COR-L47 (cell line): ENCODE measurements around the gene AMACR.

Experiments used
- DNase-seq: peaks from one replicate; lab custom pipeline; 2025; lab: John Stamatoyannopoulos, UW

The AMACR gene

DNA sequence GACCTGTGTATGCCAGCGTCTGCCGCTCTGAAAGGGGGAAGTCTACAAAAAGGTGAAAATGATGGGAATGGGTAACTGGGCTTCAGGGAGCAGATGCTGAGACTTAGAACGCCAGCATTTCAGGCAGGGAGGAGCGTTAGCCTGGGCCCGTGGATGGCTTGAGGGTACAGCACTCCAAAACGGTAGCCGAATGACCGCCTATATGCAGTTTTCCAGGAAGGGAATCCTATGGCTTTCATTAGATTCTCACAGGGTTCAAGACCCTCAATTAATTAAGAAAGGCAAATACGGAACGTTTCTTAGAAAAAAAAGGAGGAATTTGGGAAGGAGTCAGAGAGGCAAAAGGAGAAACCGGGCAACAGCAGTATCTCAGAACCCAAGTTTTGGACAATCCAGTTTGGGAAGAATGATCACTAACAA lies 639 bp downstream of the AMACR start:
- no peak for DNase-seq

DNA sequence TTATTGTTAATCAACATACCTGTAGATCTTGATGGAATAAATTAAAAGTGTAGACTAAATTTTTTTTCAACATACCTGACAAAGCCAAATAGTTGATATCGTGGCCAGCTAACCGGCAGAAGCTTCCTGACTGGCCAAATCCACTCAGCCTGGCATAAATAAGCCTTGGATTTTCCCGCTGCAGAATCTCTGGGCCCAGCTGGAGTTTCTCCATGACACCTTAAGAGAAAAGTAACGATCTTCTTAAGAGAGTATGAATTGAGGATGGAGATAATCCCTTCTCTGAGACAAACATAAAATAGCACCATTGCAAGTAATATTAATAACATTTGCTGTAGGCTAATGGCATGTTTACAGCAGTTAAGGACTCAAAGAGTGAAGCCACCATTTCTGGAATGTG lies 2.2 kb downstream of the AMACR start:
- DNase-seq: no peak

DNA sequence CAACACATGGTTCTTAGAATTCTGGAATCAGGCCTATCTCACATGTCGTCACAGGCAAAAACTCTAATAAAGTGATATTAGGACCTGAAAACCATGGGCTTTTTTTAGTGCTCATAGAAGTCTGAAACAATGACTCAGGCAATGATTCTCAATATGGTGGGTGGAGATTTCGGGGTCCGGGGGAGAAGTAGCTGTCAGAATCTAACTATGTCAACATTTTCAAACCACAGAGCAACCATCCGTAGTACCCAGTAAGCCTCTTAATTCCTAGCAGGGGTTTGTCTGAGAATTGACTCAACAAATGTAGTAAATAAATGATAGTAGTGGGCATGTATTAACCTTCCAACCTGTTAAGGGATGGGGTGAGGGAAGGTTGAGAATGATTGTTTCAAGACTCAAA lies 2.6 kb downstream of the AMACR start:
- no peak for DNase-seq

DNA sequence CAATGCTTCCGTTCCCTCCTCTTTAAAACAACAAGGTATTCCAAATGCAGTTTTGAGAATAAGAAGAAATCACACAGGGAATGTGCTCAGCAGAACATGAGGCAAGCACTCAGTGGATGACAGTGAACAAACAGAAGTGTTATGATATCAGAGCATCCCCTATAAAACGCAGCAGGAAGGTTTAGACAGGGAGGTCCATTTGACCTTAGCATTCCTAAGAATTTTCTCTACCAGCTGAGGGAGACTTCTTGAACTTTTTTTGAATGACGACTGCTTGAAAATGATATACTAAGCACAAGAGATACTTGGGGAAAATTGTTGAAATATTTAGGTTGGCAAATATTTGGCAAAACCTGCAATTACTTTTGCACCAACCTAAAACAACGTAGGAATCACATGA lies 3.9 kb downstream of the AMACR start:
- DNase-seq: no peak

DNA sequence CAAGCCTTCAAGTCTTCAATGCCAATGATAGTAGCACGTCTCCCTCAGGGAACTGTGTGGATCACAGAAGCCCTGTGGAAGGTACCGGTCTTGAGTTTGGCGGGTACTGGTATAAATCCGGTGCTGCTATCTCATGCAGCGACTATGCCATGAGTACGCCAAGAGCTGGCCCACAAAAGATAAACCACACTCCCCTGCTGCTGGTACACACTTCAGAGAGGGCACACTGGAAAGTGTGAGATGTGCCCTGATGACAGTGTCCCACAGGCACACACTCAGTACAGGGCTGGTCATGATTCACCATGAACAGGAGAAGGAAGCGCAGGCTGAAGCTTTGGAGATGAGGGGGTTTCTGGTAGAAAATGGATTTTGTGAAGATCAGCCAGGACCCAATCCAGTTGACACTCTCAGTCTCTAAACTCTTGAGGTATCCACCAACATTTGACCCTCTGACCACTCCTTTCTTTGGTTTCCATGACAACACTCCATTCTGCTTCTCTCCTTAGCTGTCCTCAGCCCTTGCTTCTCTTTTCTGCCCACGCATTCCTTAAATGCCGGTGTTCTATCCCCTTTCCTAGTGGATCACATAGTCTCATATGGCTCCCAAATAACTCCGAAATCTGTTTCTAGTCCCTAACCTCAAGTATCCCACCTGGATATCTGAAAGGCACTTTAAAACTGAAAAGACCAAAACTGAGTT lies 5.1 kb downstream of the AMACR start:
- DNase-seq: no peak

DNA sequence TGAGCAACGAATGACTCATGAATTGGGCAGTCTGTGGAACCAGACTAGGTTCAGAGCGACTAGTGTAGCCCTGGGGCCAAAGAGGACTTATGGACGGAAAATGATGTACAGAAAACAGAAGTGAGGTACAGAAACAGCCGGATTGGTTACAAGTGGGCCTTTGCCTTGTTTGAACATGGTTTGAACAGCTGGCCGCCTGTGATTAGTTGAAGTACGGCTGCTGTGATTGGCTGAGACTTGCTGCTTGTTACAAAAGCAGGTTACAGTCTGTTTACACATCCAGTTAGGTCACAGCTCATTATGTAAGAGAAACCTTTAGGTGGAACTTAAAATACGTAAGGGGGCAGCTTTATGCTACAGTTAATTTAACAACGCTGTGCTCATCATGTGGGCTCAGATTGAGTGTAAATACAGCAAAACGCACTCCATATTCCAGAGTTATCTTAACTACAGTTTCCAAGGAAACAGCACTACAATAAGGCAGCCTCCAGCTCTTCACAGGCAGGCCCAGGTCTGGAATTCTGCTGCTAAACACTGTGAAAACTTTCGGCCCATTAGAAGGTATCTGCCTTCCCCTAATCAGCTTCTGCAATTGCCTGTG lies 6.5 kb downstream of the AMACR start:
- DNase-seq: peak; percentile 86

DNA sequence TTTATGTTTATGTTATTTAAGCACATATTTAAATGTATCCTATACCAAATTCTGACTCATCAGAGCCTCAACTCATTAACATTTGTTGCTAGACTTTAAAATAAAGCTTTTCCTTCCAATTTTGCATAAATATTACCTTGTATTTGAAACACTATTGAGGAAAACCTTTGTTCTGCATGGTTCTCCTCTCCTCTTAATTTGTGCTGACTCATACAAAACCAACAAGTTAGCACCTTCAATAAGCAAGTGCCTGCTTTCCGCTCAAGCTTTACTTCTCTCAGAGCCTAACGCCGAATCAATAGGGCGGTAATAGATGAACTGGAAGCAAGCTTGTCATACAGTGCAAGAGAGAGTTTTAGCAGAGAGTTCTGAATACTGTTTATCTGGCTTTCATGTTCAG lies 7.9 kb downstream of the AMACR start:
- no peak for DNase-seq

DNA sequence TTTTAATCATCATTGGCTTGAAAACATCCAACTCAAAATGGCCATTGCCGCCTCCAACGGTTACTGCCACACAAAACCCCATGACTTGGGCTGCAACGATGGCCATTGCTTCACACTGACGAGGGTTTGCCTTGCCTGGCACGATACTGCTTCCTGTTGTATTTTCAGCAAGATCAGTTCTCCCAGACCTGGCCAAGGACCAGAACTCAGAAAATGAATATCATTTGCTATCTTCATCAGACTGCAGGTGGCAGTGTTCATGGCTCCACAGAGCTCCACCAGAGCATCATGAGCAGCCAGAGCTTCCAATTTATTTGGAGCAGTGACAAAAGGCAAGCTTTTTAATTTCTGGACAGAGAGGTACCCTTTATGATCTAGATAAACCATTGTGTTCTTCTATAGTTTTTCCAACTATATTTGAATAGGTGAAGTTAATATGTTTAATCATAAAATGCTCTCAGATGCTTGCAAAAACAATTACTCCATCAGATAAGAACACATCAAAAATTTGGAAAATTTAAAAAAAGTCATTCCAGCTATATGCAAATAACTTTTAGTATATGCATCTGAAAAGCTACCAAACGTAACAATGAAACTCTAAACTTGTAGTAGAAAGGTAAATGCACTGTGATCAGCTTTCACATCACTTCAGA lies 10.4 kb downstream of the AMACR start:
- DNase-seq: peak; percentile 67

DNA sequence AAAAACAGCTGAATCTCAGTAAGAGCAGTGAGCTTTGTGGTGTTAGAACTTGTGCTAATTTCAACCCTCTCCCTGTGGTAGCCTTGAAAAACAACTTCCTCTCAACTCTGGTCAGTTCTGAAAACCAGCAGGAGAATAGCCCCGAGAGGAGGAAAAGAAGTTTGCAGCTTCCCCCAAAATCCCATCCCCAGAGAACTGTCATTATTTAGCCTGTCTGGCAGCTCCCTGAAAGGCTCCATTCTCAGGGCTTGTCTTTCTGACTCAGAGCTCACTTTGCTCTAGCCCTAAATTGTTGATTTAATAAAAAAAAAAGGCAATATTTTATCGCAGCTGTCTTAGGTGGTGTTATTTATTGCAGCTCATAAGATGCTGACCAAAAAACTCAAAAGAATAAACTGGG lies 12.0 kb downstream of the AMACR start:
- no peak for DNase-seq

DNA sequence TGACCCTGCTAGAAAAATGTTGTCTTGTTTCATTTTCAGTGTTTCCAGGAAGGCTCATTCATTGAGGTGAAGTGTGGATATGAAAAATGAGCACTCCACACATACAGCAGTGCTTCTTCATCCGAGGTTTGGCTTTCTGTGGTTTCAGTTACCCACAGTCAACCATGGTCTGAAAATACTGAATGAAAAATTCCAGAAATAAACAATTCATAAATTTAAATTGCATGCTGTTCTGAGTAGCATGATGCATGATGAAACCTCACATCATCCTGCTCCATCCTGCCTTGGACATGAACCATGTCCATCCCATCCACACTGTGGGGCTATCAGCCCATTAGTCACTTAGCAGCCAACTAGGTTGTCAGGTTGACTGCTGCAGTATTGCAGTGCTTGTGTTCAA lies 13.0 kb downstream of the AMACR start:
- DNase-seq: no peak

DNA sequence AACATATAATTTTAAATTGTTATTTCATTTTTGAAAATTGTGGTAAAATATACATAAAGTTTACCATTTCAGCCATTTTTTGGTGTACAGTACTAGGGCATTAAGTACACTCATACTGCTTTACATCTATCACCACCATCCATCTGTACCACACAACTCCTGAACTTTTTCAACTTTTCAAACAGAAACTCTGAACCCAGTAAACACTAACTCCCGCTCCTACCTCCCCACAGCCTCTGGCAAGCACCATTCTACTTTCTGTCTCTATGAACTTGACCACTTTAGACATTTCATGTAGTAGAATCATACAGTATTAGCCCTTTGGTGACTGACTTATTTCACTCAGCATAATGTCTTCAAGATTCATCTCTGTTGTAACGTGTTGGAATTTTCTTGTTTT lies 15.0 kb downstream of the AMACR start:
- no peak for DNase-seq

DNA sequence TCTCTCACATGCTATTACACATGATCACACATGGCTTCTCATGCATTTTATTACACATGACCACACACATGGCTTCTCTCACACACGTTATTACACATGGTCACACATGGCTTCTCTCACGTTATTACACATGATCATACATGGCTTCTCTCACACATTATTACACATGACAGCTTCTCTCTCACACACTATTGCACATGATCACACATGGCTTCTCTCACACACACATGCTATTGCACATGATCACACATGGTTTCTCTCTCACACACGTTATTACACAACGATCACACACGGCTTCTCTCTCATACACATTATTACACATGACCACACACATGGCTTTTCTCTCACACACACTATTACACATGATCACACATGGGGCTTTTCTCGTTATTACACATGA lies 22.4 kb downstream of the AMACR start:
- DNase-seq: no peak

DNA sequence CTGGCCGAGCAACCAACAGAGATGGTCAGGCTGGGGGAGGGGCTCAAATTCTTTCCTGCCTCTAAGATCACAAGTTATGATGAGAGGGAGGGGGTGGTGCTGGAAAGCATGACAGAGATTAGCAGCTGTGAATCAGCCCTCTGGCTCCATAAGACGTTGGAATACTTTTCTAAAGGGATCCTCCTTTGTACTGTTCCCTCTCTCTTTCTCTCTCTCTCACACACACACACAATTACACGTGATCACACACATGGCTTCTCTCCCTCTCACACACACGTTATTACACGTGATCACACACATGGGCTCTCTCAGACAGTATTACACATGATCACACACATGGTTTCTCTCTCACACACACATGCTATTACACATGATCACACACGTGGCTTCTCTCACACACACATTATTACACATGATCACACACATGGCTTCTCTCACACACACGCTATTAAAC lies 23.2 kb downstream of the AMACR start, which contains the start of gene SLC45A2:
TSS of gene SLC45A2 (minus strand) at position 23 of the 454 bp plus-strand sequence. CDS start 110 bp downstream, outside the sequence.
- no peak for DNase-seq

DNA sequence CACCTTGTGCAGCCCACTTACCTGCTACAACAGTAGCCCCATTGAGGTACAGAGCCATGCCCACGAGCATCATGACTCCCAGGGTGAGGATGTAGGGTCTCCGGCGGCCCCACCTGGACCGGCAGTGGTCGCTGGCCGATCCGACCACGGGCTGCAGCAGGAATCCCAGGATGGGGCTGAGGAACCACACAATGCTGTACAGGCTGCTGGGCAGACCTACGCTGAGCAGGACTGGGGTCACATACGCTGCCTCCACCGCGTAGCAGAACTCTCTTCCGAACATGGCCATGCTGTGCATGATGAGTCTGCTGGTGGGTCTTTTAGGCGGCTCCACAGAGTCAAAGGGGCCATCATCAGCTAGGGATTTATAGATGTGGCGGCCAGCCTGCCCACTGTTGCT lies 23.7 kb downstream of the AMACR start:
- DNase-seq: no peak

DNA sequence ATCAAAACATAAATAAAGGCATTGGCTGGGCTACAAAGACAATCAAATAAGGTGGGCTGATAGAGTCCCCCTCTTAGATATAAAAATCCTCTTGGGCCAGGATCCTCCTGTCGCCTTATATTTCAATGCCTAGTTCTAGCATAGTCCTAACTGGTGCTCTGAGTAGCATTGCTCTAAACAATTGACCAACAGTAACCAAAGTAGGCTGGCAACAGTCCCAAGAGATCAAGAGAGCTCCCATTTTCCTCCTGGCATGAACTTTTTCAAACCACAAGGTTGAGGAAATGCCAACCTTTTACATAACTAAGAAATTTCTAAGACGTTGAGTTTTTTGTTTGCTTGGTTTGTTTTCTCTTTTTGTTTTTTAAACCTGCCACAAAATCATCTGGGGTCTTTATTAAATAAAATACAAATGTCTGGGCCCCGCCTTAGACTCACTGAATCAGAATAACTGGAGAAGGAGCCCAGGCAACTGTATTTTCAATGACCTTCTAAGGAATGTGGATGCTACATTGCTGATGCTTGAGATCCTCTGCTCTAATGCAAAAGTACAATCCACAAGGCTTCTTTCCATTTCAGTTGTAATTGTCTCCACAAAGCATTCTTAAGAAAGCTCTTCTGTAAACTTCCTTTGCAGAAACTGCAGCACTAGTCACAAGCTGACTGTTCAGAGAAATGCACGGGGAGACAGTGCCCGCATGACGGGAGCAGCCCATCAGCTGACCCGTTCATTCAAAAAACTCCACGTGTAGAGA lies 26.3 kb downstream of the AMACR start:
- DNase-seq: no peak

DNA sequence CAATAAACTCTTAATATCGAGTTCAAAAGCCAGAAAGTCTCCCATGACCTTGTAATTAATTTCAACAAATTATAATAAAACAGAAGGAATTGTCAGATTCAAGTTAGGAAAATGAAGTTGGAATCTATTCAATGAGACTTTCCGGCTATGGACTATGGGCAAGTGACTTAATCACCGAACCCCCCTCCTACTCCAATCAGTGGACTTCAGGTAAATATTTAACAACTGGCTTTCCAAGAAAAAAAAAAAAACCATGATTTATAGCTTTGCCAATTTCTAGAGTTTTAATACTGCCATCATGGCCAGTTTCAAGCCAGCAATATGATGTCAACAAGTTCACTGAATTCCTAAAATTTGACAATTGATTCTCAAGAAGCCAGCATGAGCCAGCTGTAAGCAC lies 27.8 kb downstream of the AMACR start:
- DNase-seq: no peak

DNA sequence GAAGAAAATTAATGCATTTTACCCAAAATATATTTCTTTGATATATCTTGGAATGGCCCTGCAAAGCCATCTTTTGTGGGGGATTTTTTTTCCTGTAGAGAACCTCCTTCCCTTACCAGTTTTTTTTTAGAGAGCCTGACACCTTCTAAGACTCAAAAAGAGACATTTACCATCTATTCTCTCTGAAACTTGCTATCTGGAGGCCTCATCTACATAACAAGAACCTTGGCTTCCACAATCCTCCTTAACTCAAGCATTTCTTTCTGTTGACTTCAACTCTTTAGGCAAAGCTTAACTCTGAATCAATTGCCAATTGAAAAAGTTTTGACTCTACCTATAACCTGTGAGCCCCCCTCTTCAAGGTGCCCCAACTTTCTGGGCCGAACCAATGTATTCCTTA lies 29.5 kb downstream of the AMACR start:
- no peak for DNase-seq

DNA sequence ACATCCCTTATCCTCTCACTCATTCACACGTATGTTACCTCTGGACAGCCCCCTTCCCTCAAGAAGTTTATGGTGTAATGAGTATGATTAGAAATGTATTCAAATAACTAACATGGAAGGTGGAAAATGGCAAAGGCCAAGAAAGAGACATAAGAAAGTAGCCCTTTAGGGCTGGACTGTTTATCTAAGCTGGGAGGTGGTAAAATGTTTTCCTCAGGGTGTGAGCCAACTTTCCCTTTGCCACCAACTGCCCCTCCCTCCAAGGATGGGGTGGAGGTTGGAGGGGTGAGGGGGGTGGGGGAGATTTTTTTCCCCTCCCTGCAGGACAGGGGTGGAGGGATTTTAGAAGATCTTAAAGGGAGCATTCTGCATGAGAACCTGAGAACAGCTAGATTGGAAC lies 31.5 kb downstream of the AMACR start:
- no peak for DNase-seq

DNA sequence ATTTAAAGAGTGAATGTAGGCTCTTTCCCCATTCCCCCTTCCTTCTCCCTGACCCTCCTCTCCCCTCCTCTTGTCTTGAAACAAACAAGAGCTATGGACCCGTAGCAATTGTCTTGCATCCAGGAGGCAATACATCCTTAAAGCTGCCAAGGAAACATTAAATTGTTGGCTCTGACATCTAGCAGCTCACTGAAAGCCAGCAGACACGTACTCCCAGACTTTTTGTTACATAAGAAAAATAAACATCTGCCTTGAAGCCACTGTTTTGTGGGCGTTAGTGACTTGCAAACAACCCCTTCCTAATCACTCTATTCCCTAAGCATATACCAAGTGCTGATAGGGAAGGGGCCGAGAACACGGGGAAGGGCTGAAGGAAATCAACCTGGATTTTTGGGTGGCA lies 32.0 kb downstream of the AMACR start:
- DNase-seq: no peak

DNA sequence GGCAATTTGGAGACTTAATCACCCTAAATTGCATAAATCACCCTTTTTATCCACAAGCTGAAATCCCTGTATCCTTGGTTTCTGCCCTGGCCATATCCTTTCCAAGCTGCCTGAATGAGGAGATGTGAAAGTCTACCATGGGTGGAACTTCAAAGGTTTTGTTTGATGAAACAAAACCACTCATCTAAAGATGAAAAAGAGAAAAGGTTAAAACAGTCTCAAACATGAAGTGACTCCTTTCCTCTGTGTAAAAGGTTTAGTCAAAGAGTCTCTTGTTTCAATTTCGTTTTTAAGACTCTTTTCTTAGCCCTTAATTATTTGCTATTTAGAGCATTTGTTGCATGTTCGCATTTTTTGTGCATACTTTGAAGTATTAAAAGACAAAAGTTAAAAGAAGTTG lies 34.6 kb downstream of the AMACR start:
- DNase-seq: no peak

DNA sequence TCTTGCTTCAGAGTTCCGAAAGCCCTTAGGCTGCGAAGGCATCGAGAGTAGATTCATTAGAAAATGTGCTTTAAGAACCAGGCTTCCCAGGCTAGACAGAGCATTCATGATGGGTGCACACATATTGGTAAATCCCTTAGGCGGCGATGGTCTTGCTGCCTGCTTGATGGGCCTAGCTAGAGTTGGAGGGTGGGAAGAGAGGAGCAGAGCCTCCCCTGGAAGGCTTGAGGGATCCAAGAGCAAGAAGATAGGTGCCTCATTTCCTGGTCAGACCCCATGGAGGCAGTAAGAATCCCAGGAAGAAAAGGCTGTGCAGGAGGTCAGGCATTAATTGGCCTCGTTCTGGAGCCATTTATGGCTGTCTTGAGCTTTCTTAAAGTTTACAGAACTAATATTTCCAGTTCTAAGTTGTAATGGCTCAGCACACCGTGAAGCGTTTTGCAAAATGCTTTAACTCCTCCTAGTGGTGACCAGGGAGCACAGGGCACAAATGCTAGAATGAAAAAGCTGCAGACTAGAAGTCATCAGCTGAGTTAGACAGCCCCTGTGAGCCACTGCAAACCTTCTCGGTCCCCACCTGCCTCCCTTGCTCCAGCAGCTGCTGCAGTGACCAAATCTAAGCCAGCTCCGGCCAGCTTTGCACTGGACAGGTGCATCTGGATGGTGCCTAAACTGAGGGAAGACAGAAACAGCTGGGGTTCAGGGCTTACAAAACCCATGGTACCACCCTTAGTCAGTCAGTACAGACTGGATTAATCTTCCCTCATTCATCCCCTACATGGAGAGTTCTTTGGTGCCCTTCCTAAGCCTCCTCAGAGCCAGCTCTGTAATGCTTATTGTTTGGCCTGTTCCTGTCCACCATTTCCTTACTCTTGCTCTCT lies 38.0 kb downstream of the AMACR start:
- DNase-seq: no peak
